Measurements from ENCODE around the gene AGPAT2.

The AGPAT2 gene

DNA sequence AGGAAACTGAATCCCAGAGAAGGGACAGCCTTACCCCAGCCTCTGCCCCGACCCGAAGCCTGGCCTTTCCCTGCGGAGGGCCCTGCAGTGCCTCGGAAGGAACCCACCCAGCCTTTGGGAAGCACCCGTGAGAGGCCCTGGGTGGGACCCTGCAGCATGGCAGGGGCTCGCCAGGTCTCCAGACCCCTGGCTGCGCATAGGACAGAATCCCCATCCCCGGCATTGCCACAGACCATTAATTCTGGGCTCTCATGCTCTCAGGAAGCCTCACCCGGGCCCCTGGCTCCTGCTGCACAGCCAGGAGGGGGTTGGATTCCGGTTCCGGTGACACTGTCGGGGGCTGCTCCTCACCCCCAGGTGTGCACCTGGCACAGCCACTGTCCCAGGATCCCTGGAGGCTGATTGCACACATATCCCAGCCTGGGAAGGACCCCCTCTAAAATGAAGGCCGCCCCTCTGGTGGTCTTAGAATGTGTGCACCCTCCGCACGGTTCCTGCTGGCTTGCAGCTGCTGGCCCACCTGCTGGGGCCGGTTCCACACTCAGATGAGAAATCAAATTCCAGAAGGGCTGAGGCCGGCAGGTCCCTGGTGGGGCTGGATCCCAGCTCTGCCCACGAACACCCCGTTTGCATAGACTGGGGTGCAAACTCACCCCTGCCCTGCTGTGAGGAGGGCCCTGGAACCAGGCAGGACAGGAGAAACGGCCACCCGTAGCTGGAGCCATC, 19.9 kb downstream of the AGPAT2 start:
- in situ Hi-C loops (cut with MboI; ENCODE audit: low pct_unique_long_range_greater_than_20kb, low sequenced_read_pairs, unreplicated experiment) = no loop called here
- DNase-seq (ENCODE audit: low spot score) = no peak
- no peak for TF ChIP-seq CTCF (IDR thresholded peaks at IDR 0.05; ENCODE audit: extremely low read depth, insufficient read depth, missing control alignments)

GRCh38 chr9:136666372-136667213, 20.7 kb downstream of the AGPAT2 start:
- DNase-seq (ENCODE audit: low spot score) = no peak
- in situ Hi-C loops (cut with MboI; ENCODE audit: low pct_unique_long_range_greater_than_20kb, low sequenced_read_pairs, unreplicated experiment) = no loop called here
- no peak for TF ChIP-seq CTCF (IDR thresholded peaks at IDR 0.05; ENCODE audit: extremely low read depth, insufficient read depth, missing control alignments)

GRCh38 chr9:136665704-136666371, 21.4 kb downstream of the AGPAT2 start:
- peak; percentile 75 for DNase-seq (ENCODE audit: low spot score)

GRCh38 chr9:136665111-136665703, 22.1 kb downstream of the AGPAT2 start:
- DNase-seq (ENCODE audit: low spot score) = peak; percentile 81
- in situ Hi-C loops (cut with MboI; ENCODE audit: low pct_unique_long_range_greater_than_20kb, low sequenced_read_pairs, unreplicated experiment) = no loop called here
- TF ChIP-seq CTCF (IDR thresholded peaks at IDR 0.05; ENCODE audit: extremely low read depth, insufficient read depth, missing control alignments) = peak; percentile 1

More at GRCh38 chr9:136665704-136666371, 21.4 kb downstream of the AGPAT2 start:
- in situ Hi-C loops (cut with MboI; ENCODE audit: low pct_unique_long_range_greater_than_20kb, low sequenced_read_pairs, unreplicated experiment) = no loop called here
- peak; percentile 23 for TF ChIP-seq CTCF (IDR thresholded peaks at IDR 0.05; ENCODE audit: extremely low read depth, insufficient read depth, missing control alignments)

GRCh38 chr9:136664000-136664915, 23.0 kb downstream of the AGPAT2 start:
- in situ Hi-C loops (cut with MboI; ENCODE audit: low pct_unique_long_range_greater_than_20kb, low sequenced_read_pairs, unreplicated experiment) = no loop called here
- no peak for DNase-seq (ENCODE audit: low spot score)
- TF ChIP-seq CTCF (IDR thresholded peaks at IDR 0.05; ENCODE audit: extremely low read depth, insufficient read depth, missing control alignments) = no peak

Data from GM13977 (cell line).